OCI-LY7 (cell line): ENCODE measurements around the gene GALNTL6. TPM values are rescaled to one million over a fixed set of nuclear protein-coding genes. Genes with fewer than 3 reads are reported as not detected.

Source experiments
- BruUV-seq: library from RNA; stranded (reverse); fragments of 400-500 nt; replicated peaks from 2 replicates; lab custom pipeline; 2021; lab: Mats Ljungman, UMichigan
- CTCF ChIA-PET: fragments of 300-600 bp; sonication (Branson Sonifier 250); formaldehyde crosslinking; loops from one replicate; lab custom pipeline; 2022; ENCODE audit warnings: antibody characterized with exemption; ENCODE audit not compliant: unreplicated experiment; lab: Charles Lee
- POLR2A ChIA-PET: fragments of 300-600 bp; sonication (Branson Sonifier 250); formaldehyde crosslinking; loops from one replicate; lab custom pipeline; 2022; ENCODE audit warnings: antibody characterized with exemption; lab: Charles Lee
- DNase-seq: peaks from one replicate; pipeline ENCODE4 v3.0.0-alpha.2; 2015; ENCODE audit warnings: low spot score
- H2AFZ ChIP-seq: fragments of 200-600 bp; sonication (generic), shearing (Covaris generic); 2 replicates; pipeline ENCODE4 v1.6.1; 2014; ENCODE audit warnings: mild to moderate bottlenecking, antibody characterized with exemption, low read length, moderate library complexity
- H3K27ac ChIP-seq: fragments of 200-600 bp; sonication (generic); 2 replicates; pipeline ENCODE4 v1.5.1; 2014; ENCODE audit warnings: mixed run types, low read depth, mild to moderate bottlenecking, moderate library complexity, low read length, inconsistent platforms; ENCODE audit not compliant: poor library complexity, severe bottlenecking
- H3K36me3 ChIP-seq: fragments of 200-600 bp; sonication (generic); 2 replicates; pipeline ENCODE4 v1.6.1; 2014; ENCODE audit warnings: mild to moderate bottlenecking, antibody characterized with exemption, low read length, moderate library complexity, mixed read lengths; ENCODE audit not compliant: insufficient read depth
- H3K4me1 ChIP-seq: fragments of 200-600 bp; sonication (generic); 2 replicates; pipeline ENCODE4 v1.5.1; 2014; ENCODE audit warnings: mild to moderate bottlenecking, low read length; ENCODE audit not compliant: insufficient read depth, poor library complexity, severe bottlenecking
- H3K4me2 ChIP-seq: fragments of 200-600 bp; sonication (generic); 2 replicates; pipeline ENCODE4 v1.6.1; 2014; ENCODE audit warnings: mild to moderate bottlenecking, low read length
- H3K4me3 ChIP-seq: fragments of 200-600 bp; sonication (generic); 2 replicates; pipeline ENCODE4 v1.5.1; 2014; ENCODE audit warnings: mild to moderate bottlenecking, low read depth, low read length; ENCODE audit not compliant: poor library complexity, severe bottlenecking
- H3K79me2 ChIP-seq: fragments of 200-600 bp; sonication (generic); 2 replicates; pipeline ENCODE4 v1.6.1; 2016; ENCODE audit warnings: low read depth, mild to moderate bottlenecking, low read length, moderate library complexity, mixed read lengths; ENCODE audit not compliant: insufficient read depth
- H3K9me2 ChIP-seq: fragments of 200-600 bp; sonication (generic); 2 replicates; pipeline ENCODE4 v1.6.1; 2016; ENCODE audit warnings: mild to moderate bottlenecking, low read length, mixed read lengths; ENCODE audit not compliant: insufficient read depth
- H3K9me3 ChIP-seq: fragments of 200-600 bp; sonication (generic); 2 replicates; pipeline ENCODE4 v1.6.1; 2014; ENCODE audit warnings: mild to moderate bottlenecking, mixed run types, low read length, mixed read lengths
- H4K20me1 ChIP-seq: fragments of 200-600 bp; sonication (generic); 2 replicates; pipeline ENCODE4 v1.6.1; 2014; ENCODE audit warnings: mild to moderate bottlenecking, antibody characterized with exemption, low read length, moderate library complexity, mixed read lengths; ENCODE audit not compliant: insufficient read depth
- EZH2phosphoT487 ChIP-seq: fragments of 200-600 bp; sonication (generic); IDR thresholded peaks from 2 replicates; pipeline ENCODE4 v1.6.1; 2018; ENCODE audit warnings: low read depth, borderline replicate concordance, mild to moderate bottlenecking, mixed run types, antibody characterized with exemption, low read length, moderate library complexity, mixed read lengths
- intact Hi-C: fragments of 100-400 bp; cut with micrococcal nuclease; formaldehyde crosslinking; loops from one replicate; pipeline ENCODE4 v1.10.0; 2022; ENCODE audit not compliant: unreplicated experiment
- total RNA-seq, 2 experiments: library from RNA; depleted of rRNA in 1 of 2; stranded (reverse); fragments of >200 nt in 1 of 2; shearing (Covaris generic) in 1 of 2; gene quantifications; 2 replicates each; pipeline ENCODE4 v1.2.3, GENCODE V29; 2014 to 2022
- TF ChIP-seq, protein P1 (sequence below): fragments of 200-600 bp; sonication (generic); conservative IDR thresholded peaks from 2 replicates; pipeline ENCODE4 v1.5.1; 2014; ENCODE audit warnings: mild to moderate bottlenecking, antibody characterized with exemption, low read length, moderate library complexity, mixed read lengths

The GALNTL6 gene
- total RNA-seq, 2 experiments from 2014 or later = not detected

DNA sequence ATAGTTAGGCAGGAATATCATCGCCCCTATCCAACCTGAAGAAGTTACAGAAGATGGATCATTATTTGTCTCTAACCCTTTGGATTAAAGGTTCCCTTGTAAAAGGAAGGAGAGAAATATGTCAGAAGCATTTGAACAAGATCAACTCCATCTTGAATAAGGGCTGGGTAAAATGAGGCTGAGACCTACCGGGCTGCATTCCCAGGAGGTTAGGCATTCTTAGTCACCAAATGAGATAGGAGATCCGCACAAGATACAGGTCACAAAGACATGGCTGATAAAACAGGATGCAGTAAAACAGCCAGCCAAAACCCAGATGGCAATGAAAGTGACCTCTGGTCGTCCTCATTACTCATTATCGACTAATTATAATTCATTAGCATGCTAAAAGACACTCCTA lies 148.9 kb downstream of the GALNTL6 start:
- no peaks in the 10 kb centered on the region for H4K20me1 ChIP-seq
- H3K9me3 ChIP-seq = no peaks in the 10 kb centered on the region
- H2AFZ ChIP-seq = no peak overlapping the region
- TF ChIP-seq, protein P1, sequence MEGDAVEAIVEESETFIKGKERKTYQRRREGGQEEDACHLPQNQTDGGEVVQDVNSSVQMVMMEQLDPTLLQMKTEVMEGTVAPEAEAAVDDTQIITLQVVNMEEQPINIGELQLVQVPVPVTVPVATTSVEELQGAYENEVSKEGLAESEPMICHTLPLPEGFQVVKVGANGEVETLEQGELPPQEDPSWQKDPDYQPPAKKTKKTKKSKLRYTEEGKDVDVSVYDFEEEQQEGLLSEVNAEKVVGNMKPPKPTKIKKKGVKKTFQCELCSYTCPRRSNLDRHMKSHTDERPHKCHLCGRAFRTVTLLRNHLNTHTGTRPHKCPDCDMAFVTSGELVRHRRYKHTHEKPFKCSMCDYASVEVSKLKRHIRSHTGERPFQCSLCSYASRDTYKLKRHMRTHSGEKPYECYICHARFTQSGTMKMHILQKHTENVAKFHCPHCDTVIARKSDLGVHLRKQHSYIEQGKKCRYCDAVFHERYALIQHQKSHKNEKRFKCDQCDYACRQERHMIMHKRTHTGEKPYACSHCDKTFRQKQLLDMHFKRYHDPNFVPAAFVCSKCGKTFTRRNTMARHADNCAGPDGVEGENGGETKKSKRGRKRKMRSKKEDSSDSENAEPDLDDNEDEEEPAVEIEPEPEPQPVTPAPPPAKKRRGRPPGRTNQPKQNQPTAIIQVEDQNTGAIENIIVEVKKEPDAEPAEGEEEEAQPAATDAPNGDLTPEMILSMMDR = no peak
- no peak for TF ChIP-seq EZH2phosphoT487
- CTCF ChIA-PET = no interaction called here
- BruUV-seq = no TSS peak
- intact Hi-C loops = no loop called here
- no peaks in the 10 kb centered on the region for H3K36me3 ChIP-seq
- no peaks in the 10 kb centered on the region for H3K9me2 ChIP-seq
- POLR2A ChIA-PET = no interaction called here
- no peaks in the 10 kb centered on the region for H3K79me2 ChIP-seq
- no peak for DNase-seq
- no peak overlapping the region for H3K27ac ChIP-seq
- H3K4me3 ChIP-seq = no peak overlapping the region
- no peaks in the 10 kb centered on the region for H3K4me1 ChIP-seq
- no peak overlapping the region for H3K4me2 ChIP-seq

DNA sequence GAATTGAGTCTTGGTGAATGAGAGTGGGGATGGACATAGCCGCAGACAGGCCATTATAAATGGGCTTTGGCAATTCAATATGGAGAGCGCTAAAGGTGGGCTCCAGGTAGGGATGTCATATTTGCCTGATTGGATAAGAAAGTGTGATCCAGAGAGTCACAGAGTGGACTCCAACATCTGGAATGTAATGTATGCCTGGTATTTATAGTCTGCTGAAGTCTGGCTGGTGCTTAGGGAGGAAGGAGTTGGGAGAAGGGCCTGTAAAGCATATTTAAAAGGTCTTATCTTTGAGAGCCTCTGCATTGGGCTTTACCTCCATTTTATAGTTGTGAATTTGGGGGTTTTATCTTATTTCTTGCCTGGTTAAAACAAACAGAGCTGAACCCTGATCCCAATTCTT lies 153.2 kb downstream of the GALNTL6 start:
- ChIA-PET POLR2A (interaction anchor here (0.7 kb wide), 2 partner anchors 94 to 376 kb away, joined by 3 read pairs; no protein-coding TSS in a partner anchor), CTCF (no interaction called here)
- H3K9me2 ChIP-seq = no peaks in the 10 kb centered on the region
- H3K4me2 ChIP-seq = no peak overlapping the region
- no peaks in the 10 kb centered on the region for H3K36me3 ChIP-seq
- H3K4me1 ChIP-seq = no peaks in the 10 kb centered on the region
- no TSS peak for BruUV-seq
- TF ChIP-seq EZH2phosphoT487 = no peak
- TF ChIP-seq, protein P1 = no peak
- H3K27ac ChIP-seq = no peak overlapping the region
- intact Hi-C loops = no loop called here
- no peaks in the 10 kb centered on the region for H4K20me1 ChIP-seq
- no peak overlapping the region for H2AFZ ChIP-seq
- no peaks in the 10 kb centered on the region for H3K79me2 ChIP-seq
- H3K4me3 ChIP-seq = no peak overlapping the region
- H3K9me3 ChIP-seq = no peaks in the 10 kb centered on the region
- DNase-seq = no peak

DNA sequence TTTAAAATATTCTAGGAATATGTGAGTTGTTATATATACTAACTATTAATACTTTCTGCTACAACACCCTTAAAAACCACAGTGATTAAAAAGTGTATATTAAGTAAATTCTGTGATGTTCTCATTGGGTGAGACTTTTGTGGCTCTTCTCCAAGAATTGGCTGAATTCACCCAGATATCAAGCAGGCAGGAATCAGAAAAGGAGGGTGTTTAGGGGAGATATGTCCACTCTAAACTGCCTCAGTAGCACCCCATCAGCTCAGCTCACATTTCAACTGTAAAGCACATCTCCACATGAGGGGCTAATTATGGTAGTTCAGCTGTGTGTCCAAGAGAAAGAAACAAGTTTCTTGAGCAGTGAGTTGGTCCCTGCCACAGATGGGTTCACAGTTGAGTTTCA lies 165.0 kb downstream of the GALNTL6 start:
- Histone ChIP-seq H3K9me3 (no peaks in the 10 kb centered on the region), H4K20me1 (no peaks in the 10 kb centered on the region), H3K4me1 (no peaks in the 10 kb centered on the region), H3K9me2 (no peaks in the 10 kb centered on the region), H3K79me2 (no peaks in the 10 kb centered on the region), H3K4me3 (no peak overlapping the region), H3K36me3 (no peaks in the 10 kb centered on the region), H3K4me2 (no peak overlapping the region), H2AFZ (no peak overlapping the region), H3K27ac (no peak overlapping the region)
- POLR2A ChIA-PET = interaction anchor here (0.6 kb wide), 1 partner anchor 48 kb away, joined by 3 read pairs; no protein-coding TSS in a partner anchor
- DNase-seq = no peak
- CTCF ChIA-PET = no interaction called here
- intact Hi-C loops = no loop called here
- TF ChIP-seq, protein P1 = no peak
- TF ChIP-seq EZH2phosphoT487 = no peak
- no TSS peak for BruUV-seq
